H9 (cell line): ENCODE measurements around the gene MYBPC3. TPM values are rescaled to one million over a fixed set of nuclear protein-coding genes. Genes with fewer than 3 reads are reported as not detected.

Experiments used
- DNase-seq: peaks from one replicate; pipeline ENCODE4 v3.0.0-alpha.2; 2017
- H2AFZ ChIP-seq: one replicate; pipeline ENCODE4 v1.6.1; 2013; ENCODE audit warnings: mild to moderate bottlenecking, low read length, control low read depth, moderate library complexity
- H2AK5ac ChIP-seq: 2 replicates; pipeline ENCODE4 v1.6.1; 2013; ENCODE audit warnings: low read length, control low read depth, mixed read lengths; ENCODE audit not compliant: insufficient read length
- H2BK120ac ChIP-seq: one replicate; pipeline ENCODE4 v1.6.1; 2013; ENCODE audit warnings: low read depth, mild to moderate bottlenecking, low read length, control low read depth, inconsistent platforms; ENCODE audit not compliant: poor library complexity, severe bottlenecking
- H2BK12ac ChIP-seq: 2 replicates; pipeline ENCODE4 v1.6.1; 2013; ENCODE audit warnings: low read length, control low read depth, mixed read lengths, low read depth; ENCODE audit not compliant: insufficient read length
- H2BK15ac ChIP-seq: 2 replicates; pipeline ENCODE4 v1.6.1; 2013; ENCODE audit warnings: low read depth, low read length, control low read depth
- H2BK20ac ChIP-seq: one replicate; pipeline ENCODE4 v1.6.1; 2013; ENCODE audit warnings: low read depth, mild to moderate bottlenecking, low read length, control low read depth, inconsistent platforms; ENCODE audit not compliant: poor library complexity, severe bottlenecking
- H2BK5ac ChIP-seq: 2 replicates; pipeline ENCODE4 v1.6.1; 2013; ENCODE audit warnings: low read length, control low read depth, mixed read lengths; ENCODE audit not compliant: insufficient read length
- H3K14ac ChIP-seq: 2 replicates; pipeline ENCODE4 v1.6.1; 2013; ENCODE audit warnings: low read length, control low read depth; ENCODE audit not compliant: insufficient read depth
- H3K18ac ChIP-seq: 2 replicates; pipeline ENCODE4 v1.6.1; 2013; ENCODE audit warnings: low read depth, mild to moderate bottlenecking, mixed read lengths, low read length, control low read depth; ENCODE audit not compliant: insufficient read length
- H3K23ac ChIP-seq: 2 replicates; pipeline ENCODE4 v1.6.1; 2013; ENCODE audit warnings: low read length, control low read depth, mixed read lengths, low read depth; ENCODE audit not compliant: insufficient read length
- H3K23me2 ChIP-seq: 2 replicates; pipeline ENCODE4 v1.6.1; 2013; ENCODE audit warnings: low read depth, mild to moderate bottlenecking, mixed read lengths, low read length, control low read depth; ENCODE audit not compliant: insufficient read length, poor library complexity, severe bottlenecking
- H3K27ac ChIP-seq: 2 replicates; pipeline ENCODE4 v1.5.1; 2013; ENCODE audit warnings: low read length, control low read depth, mixed read lengths, low read depth; ENCODE audit not compliant: insufficient read length
- H3K27me3 ChIP-seq: 2 replicates; pipeline ENCODE4 v1.6.1; 2013; ENCODE audit warnings: low read length, control low read depth, inconsistent platforms; ENCODE audit not compliant: insufficient read depth
- H3K4ac ChIP-seq: 2 replicates; pipeline ENCODE4 v1.6.1; 2013; ENCODE audit warnings: low read depth, mild to moderate bottlenecking, control low read depth, inconsistent platforms, low read length, moderate library complexity
- H3K4me1 ChIP-seq: 2 replicates; pipeline ENCODE4 v1.6.1; 2013; ENCODE audit warnings: low read length, control low read depth, inconsistent platforms; ENCODE audit not compliant: insufficient read depth
- H3K4me2 ChIP-seq: 2 replicates; pipeline ENCODE4 v1.6.1; 2013; ENCODE audit warnings: low read length, control low read depth, mixed read lengths; ENCODE audit not compliant: insufficient read length, insufficient read depth
- H3K56ac ChIP-seq: 2 replicates; pipeline ENCODE4 v1.6.1; 2013; ENCODE audit warnings: low read depth, mild to moderate bottlenecking, mixed read lengths, low read length, control low read depth; ENCODE audit not compliant: insufficient read length
- H3K79me1 ChIP-seq: 2 replicates; pipeline ENCODE4 v1.6.1; 2013; ENCODE audit warnings: low read depth, mild to moderate bottlenecking, moderate library complexity, low read length, control low read depth, inconsistent platforms; ENCODE audit not compliant: insufficient read depth, poor library complexity, severe bottlenecking
- H3K79me2 ChIP-seq: 2 replicates; pipeline ENCODE4 v1.6.1; 2013; ENCODE audit warnings: low read length, control low read depth, inconsistent platforms; ENCODE audit not compliant: insufficient read depth
- H3K9ac ChIP-seq: 2 replicates; pipeline ENCODE4 v1.6.1; 2013; ENCODE audit warnings: low read length, control low read depth, mixed read lengths; ENCODE audit not compliant: insufficient read length; ENCODE audit errors: extremely low read depth
- H3K9me3 ChIP-seq: one replicate; pipeline ENCODE4 v1.6.1; 2013; ENCODE audit warnings: low read depth, low read length, inconsistent platforms; ENCODE audit not compliant: control insufficient read depth
- H3T11ph ChIP-seq: one replicate; pipeline ENCODE4 v1.6.1; 2013; ENCODE audit warnings: mild to moderate bottlenecking, low read length, control low read depth, inconsistent platforms
- H4K20me1 ChIP-seq: one replicate; pipeline ENCODE4 v1.6.1; 2013; ENCODE audit not compliant: control insufficient read depth, insufficient read length, insufficient read depth
- H4K5ac ChIP-seq: 2 replicates; pipeline ENCODE4 v1.6.1; 2013; ENCODE audit warnings: low read depth, mild to moderate bottlenecking, mixed read lengths, low read length, control low read depth; ENCODE audit not compliant: insufficient read length
- H4K8ac ChIP-seq: replicated peaks from 2 replicates; pipeline ENCODE4 v1.6.1; 2013; ENCODE audit warnings: low read length, control low read depth, mixed read lengths, low read depth; ENCODE audit not compliant: insufficient read length
- H4K91ac ChIP-seq: 2 replicates; pipeline ENCODE4 v1.6.1; 2013; ENCODE audit warnings: low read depth, mild to moderate bottlenecking, moderate library complexity, mixed read lengths, low read length, control low read depth; ENCODE audit not compliant: insufficient read length
- H3K27ac Mint-ChIP-seq, 3 experiments: 2 replicates in 2 of 3; 3 replicates in 1 of 3; pipeline ENCODE4 v1.8.0; 2020 to 2021; ENCODE audit warnings: mixed read lengths in 3 of 3, mild to moderate bottlenecking in 1 of 3, moderate library complexity in 1 of 3
- H3K27me3 Mint-ChIP-seq: 2 replicates; pipeline ENCODE4 v1.8.0; 2021; ENCODE audit warnings: low read depth, mild to moderate bottlenecking, moderate library complexity, mixed read lengths
- H3K36me3 Mint-ChIP-seq, 3 experiments: 2 replicates in 2 of 3; 3 replicates in 1 of 3; pipeline ENCODE4 v1.8.0; 2020 to 2021; ENCODE audit warnings: low read depth in 3 of 3, mixed read lengths in 3 of 3; ENCODE audit not compliant: insufficient read depth in 1 of 3
- H3K4me1 Mint-ChIP-seq, 2 experiments: 2 replicates each; pipeline ENCODE4 v1.8.0; 2020; ENCODE audit warnings: mixed read lengths in 2 of 2
- H3K4me3 Mint-ChIP-seq, 2 experiments: 2 replicates in 1 of 2; 3 replicates in 1 of 2; pipeline ENCODE4 v1.8.0; 2020 to 2021; ENCODE audit warnings: mild to moderate bottlenecking in 2 of 2, mixed read lengths in 2 of 2, moderate library complexity in 1 of 2
- H3K9me3 Mint-ChIP-seq, 2 experiments: 2 replicates in 1 of 2; 3 replicates in 1 of 2; pipeline ENCODE4 v1.8.0; 2020; ENCODE audit warnings: mild to moderate bottlenecking in 2 of 2, mixed read lengths in 2 of 2, moderate library complexity in 1 of 2
- CTCF ChIP-seq: fragments of 200-600 bp; sonication (generic); conservative IDR thresholded peaks from 3 replicates; pipeline ENCODE4 v1.8.0; 2021; ENCODE audit warnings: antibody characterized with exemption, mild to moderate bottlenecking
- WGBS: extraction: QIAGEN DNeasy Blood & Tissue Kit; methylation state at CpG from one replicate; pipeline ENCODE4 v1.1.7; 2013; ENCODE audit warnings: missing lambda C conversion rate, low lambda C conversion rate, mixed read lengths; ENCODE audit not compliant: insufficient read length; ENCODE audit errors: extremely low coverage; 5-methylcytosine and 5-hydroxymethylcytosine counted together
- total RNA-seq: library from RNA; stranded (reverse); gene quantifications from 2 replicates; pipeline ENCODE4 v1.2.1, GENCODE V29; 2021

Gene MYBPC3
- total RNA-seq, 1 experiment from 2014 or later, result not detected

DNA sequence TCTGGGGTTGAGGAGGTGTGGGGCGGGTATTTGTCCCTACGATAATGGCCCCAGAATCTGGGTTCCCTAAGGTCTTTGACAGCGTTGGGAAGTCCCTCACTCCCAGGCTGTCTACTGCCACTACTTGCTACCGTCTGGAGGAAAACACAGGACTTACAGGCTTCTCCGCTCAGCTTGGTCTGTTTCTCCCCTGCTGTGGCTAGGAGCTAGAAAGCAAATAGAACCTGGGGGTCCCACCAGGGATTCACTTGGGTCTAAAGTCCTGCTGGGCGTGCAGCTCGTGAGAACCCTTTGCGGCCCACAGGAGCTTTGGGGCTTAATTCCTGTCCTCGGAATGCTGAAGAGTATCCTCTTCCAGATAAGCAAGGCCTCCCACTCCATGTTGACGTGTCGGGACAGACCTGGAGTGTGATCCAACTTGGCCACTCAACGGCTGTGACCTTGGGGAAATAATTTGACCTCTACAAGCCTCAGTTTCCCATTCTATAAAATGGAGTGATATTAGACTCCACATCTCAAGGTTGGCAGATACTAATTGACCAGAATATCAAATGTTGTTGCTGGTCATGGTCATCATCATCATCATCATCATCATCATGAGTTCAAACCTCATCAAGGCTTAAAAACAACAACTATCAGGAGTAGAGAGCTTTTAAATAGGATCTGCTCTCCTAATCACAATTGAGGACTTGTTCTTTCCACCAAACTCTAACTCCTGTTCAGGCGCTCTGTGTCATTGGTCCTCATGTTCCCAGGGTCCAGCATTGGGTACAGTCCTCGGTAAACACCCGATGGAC, 1.7 kb upstream of the MYBPC3 start:
- H2BK120ac ChIP-seq, result no peak overlapping the region
- no peak overlapping the region for H2AK5ac ChIP-seq
- H3K4me1 ChIP-seq, result no peaks in the 10 kb centered on the region
- no peak overlapping the region for H4K8ac ChIP-seq
- no peak for TF ChIP-seq CTCF
- H3K36me3 Mint-ChIP-seq, result no peaks in the 10 kb centered on the region
- no peak overlapping the region for H3K4ac ChIP-seq
- no peak overlapping the region for H2BK5ac ChIP-seq
- peak overlapping the region; percentile 62 to 74 for H3K4me3 Mint-ChIP-seq
- H3K27me3 ChIP-seq, result no peaks in the 10 kb centered on the region
- H4K91ac ChIP-seq, result no peak overlapping the region
- no peaks in the 10 kb centered on the region for H3K79me1 ChIP-seq
- no peaks in the 10 kb centered on the region for H3K79me2 ChIP-seq
- no peak overlapping the region for H2BK20ac ChIP-seq
- H3K14ac ChIP-seq, result no peak overlapping the region
- no peak overlapping the region for H3K56ac ChIP-seq
- no peaks in the 10 kb centered on the region for H3K27me3 Mint-ChIP-seq
- no peaks in the 10 kb centered on the region for H3K9me3 ChIP-seq
- no peak overlapping the region for H3K9ac ChIP-seq
- no peaks in the 10 kb centered on the region for H3K9me3 Mint-ChIP-seq
- no peak overlapping the region for H2AFZ ChIP-seq
- peaks cover 2% of the 10 kb centered on the region for H4K20me1 ChIP-seq
- H3K23ac ChIP-seq, result no peak overlapping the region
- H3K4me2 ChIP-seq, result peak overlapping the region; percentile 21
- H3K27ac ChIP-seq, result no peak overlapping the region
- DNase-seq, result no peak
- no peak overlapping the region for H4K5ac ChIP-seq
- H2BK15ac ChIP-seq, result no peak overlapping the region
- H3K18ac ChIP-seq, result no peak overlapping the region
- no peak overlapping the region for H3T11ph ChIP-seq
- no peak overlapping the region for H3K27ac Mint-ChIP-seq
- no peak overlapping the region for H2BK12ac ChIP-seq
- peaks cover 11 to 15% of the 10 kb centered on the region in 2 experiments for H3K4me1 Mint-ChIP-seq
- no CpG with 5 or more reads among the region's 15 CpGs for WGBS
- H3K23me2 ChIP-seq, result no peaks in the 10 kb centered on the region
